ENCODE data around the gene ILK.

The ILK gene

DNA sequence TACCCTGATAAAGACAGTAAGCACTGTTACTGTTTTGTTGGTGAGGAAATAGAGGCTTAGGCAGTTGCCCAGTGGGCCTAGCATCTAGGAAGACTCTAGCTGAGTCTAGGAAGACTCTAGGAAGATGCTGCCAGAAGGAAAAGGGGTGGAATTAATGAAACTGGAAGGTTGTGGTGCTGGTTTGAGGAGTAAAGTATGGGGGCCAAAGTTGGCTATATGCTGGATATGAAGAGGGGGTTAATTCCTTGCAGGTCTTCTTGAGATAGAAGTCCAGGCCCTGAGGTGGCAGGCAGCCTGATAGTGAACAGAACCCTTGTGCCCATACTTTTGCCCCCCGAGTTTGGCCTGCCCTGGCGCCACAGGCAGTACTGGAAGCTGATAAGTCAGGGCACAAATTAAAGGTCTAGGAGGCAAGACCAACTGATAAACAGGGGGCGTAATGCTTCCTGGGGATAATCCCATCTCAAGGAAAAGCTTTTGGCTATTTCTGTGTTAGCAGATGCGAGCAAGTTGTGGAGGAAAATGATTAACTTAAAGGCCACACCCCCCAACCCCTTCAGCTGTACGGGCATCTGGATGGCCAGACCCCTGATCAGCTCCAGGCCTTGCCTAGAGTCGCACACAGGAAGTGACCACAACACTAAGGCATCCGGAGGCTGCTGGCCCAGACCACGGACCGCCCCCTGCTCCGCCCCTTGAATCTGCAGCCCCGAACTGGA is 3.1 kb downstream of the ILK start:
- peak; percentile 79 for DNase-seq
- ATAC-seq: peak; percentile 24

DNA sequence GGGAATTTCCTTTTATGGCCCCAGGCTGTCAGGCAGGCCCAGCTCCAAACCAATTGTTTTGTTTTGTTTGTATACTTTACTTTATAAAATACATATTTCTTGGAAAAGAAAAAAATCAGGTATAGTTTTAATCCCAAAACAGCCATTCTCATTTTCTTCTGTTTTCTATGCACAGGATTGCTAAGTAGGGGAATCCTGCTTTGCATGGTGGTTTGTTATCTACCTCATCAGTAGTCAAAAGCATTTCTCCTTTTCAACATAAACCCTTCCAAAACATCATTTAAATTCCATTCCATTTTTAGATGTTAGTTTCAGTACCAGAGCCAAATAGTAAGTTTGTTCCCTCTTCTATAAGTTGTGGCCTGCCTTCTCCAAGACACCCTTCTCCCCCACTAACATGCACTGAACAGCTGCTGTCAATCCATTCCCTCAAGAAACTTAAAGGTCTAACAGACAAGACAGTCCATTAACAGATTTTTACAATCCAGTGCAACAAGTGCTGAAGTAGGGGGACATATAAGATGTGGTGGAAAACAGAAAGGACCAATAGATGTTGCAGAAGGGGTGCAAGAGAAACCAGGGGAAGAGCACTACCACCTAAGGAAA is 3.7 kb downstream of the ILK start:
- no peak for DNase-seq
- no peak for ATAC-seq

DNA sequence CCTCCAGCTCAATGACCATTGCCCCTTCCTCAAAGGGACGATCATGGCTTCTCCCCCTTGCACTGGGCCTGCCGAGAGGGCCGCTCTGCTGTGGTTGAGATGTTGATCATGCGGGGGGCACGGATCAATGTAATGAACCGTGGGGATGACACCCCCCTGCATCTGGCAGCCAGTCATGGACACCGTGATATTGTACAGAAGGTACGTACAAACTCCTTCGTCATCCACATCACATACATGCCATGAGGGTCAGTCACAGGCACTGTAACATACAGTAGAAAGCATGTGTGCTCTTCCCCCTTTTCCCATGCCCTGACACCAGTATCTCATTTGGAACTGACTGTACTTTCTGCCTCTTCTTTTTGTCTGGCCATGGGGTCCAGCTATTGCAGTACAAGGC is 4.4 kb downstream of the ILK start:
- DNase-seq (no peak), ATAC-seq (no peak)

DNA sequence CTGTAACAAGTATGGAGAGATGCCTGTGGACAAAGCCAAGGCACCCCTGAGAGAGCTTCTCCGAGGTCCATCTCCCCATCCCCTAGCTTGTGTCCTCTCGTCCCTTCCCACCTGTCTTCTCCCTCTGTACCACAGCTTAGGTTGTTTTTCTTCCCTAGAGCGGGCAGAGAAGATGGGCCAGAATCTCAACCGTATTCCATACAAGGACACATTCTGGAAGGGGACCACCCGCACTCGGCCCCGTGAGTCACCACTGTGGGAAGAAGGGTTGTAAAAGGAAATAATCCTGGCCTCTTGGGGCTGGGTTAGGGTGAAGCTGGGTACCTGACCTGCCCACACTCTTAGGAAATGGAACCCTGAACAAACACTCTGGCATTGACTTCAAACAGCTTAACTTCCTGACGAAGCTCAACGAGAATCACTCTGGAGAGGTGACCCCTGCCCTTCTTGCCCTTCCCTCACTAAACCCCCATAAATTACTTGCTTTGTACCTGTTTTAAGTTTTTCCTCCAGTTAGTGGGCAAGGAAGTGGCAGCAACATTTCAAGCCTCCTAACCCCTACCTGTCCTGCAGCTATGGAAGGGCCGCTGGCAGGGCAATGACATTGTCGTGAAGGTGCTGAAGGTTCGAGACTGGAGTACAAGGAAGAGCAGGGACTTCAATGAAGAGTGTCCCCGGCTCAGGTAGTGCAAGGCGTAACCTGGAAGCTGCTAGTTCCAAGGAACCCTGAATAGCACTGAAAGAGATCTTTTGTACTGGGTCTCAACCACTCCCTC is 5.3 kb downstream of the ILK start:
- ATAC-seq (no peak), DNase-seq (no peak)

DNA sequence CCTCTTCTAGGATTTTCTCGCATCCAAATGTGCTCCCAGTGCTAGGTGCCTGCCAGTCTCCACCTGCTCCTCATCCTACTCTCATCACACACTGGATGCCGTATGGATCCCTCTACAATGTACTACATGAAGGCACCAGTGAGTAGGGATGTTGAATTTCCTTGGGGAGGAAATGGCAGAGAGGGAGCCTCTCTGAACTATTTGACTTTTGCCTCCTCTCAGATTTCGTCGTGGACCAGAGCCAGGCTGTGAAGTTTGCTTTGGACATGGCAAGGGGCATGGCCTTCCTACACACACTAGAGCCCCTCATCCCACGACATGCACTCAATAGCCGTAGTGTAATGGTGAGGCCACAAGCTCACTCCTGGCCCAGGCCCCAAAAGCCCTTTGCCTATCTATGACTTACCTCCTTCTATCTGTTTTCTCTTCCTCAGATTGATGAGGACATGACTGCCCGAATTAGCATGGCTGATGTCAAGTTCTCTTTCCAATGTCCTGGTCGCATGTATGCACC is 6.0 kb downstream of the ILK start:
- ATAC-seq (no peak), DNase-seq (no peak)

DNA sequence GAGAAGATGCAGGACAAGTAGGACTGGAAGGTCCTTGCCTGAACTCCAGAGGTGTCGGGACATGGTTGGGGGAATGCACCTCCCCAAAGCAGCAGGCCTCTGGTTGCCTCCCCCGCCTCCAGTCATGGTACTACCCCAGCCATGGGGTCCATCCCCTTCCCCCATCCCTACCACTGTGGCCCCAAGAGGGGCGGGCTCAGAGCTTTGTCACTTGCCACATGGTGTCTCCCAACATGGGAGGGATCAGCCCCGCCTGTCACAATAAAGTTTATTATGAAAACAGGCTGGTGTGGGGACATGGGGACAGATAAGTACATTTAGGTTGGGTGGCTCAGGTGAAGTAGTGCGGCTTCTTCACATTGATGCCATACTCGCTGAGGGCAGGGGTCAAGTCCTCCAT is 7.0 kb downstream of the ILK start:
- ATAC-seq (no peak), DNase-seq (no peak)

DNA sequence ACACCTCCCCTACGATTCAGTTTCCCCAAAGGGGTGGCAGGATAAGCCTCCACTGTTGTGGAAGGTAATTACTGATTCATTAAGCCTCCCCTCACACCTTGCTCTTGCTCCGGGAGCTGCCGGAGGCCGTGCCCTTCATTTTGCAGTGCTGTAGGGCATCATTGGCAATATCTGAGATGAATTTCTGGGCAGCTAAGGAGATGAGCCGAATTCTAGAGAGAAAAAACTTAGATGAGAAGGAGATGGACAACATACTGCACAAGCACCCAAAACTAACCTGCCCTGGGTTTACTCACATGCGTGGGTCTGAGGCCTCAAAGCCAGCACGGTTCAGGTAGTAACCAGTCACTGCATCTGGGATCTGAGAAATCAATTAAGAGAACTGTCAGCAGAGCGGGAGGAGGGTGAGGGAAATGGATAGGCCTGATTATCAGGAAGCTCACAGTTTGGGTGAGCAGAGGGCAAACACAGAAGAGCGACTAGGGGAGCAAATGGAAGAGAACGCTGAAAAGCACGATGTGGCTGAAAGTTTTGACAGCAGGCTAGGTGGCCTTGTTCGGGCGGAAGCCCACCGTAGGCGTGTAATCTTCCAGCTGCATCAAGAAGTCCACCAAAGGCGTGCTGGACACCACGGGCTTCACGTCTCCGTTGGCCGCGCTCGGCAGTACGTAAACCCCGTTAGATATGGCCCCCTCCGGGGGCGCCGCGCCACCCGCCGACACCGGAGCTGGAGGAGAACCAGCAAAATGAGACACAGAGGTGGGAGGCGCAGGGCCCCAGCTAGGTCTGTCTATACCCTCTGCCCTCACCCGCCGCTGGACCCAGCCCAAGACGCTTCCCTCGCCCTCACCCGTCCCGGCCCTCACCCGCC is 7.8 kb downstream of the ILK start:
- DNase-seq: peak; percentile 53
- ATAC-seq: no peak

DNA sequence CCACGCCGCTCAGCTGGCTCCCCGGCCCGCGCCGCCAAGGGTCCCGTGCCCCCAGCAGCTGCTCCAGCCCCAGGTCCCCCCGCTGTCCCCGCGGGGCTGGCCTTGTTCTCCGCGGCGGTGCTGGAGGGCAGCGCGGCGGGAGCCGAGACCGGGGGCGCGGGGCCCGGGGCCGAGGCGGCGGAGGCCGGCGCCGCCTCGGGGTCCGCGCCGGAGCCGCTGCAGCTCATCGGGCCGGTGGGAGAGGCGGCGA is 8.3 kb downstream of the ILK start:
- peak; percentile 9 for ATAC-seq
- no peak for DNase-seq

DNA sequence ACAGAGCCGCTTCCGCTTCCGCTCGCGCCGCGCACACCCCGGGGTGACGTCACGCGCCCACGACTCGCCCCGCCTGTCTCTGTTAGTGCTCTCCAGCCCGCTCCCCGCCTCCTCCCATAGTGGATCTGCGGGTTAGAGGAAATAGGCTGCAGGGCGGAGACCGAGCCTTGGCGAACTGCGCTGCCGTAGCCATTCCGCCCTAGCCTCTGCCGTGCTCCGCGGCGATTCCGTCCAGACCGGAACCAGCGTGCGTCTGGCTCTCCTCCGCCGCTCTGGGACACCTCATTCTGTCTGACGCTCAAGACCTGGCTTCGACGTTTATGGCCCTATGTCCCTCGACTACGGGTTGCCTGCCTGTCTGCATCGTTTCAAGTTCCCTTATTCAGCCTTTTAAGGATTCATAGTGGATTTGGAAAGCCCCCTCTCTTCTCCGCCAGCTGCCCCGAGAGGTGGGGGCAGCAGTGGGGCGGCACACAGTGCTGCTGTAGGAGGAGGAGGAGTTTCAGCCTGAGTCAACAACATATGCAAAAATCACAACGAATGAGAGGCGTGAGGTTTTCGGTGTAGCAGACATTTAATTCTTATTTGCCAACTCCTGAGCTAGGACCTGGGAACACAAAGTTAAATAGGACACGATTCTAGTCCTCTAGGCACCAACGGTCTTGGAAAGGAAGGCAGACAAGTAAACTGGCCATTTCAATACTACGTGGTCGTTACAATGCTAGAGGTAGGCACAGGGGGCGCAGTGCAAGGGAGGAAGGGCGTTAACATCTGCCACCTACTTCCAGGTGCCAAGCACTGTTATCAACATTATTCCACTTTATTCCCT is 8.9 kb downstream of the ILK start, which contains the start of gene TAF10:
TSS of gene TAF10 (minus strand) at position 4 of the 829 bp plus-strand sequence. CDS start 27 bp downstream, outside the sequence.
- peak; percentile 87 for ATAC-seq
- DNase-seq: peak; percentile 97

DNA sequence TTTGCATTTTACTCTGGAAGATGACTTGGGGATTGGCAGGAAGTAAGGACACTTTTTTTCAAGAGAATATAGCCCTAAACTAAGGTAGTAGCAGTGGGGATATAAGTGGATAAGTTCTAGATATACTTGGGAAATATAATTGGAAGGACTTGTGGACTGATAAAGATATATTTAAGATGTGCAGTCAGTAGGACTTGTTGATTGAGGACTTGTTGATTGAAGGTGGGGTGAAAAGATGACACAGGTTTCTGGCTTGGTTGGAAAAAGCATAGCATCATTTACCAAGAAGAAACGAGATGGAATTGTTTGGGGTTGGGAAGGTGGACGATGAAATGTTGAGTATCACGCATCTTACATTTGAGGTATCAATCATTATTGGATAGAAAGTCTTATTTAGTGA is 9.9 kb downstream of the ILK start:
- DNase-seq (no peak), ATAC-seq (no peak)

DNA sequence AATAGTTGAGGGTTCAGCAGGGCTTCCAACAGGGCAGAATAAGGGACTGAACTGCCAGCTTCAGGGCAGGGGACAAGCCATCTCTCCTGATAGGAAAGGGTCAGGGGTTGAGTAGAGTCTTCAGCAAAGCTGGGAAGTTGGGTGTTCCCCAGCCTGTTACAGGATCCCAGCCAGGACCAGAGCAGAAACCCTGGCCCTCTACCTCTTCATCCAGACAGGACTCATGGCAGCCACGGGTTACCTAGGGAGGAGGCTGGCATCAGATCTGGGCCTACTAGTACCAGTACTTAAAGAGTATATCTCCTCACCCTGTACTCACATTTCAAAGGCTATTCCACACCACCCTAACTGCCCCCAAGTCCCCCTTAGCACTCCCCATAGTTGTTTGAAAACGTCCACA is 10.9 kb downstream of the ILK start:
- no peak for DNase-seq
- no peak for ATAC-seq

DNA sequence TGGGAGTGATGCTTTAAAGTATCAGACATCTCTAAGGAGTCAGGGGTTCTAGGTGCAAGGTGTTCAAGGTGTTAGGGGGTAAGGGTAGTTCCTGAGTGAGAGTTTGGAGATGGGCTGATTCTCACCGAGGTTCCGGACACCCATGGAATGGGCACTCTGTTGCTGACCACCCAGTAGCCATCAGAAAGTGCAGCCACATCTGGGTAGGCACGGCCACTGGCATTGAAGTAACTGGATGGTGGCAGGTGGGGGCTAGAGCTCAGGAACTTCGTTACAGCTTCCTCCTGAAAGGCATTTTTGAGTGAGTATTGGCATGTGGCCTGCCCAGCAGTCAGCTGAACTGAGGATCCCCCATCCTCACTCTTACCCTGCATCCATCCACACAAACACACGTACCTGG is 11.5 kb downstream of the ILK start:
- no peak for ATAC-seq
- no peak for DNase-seq

DNA sequence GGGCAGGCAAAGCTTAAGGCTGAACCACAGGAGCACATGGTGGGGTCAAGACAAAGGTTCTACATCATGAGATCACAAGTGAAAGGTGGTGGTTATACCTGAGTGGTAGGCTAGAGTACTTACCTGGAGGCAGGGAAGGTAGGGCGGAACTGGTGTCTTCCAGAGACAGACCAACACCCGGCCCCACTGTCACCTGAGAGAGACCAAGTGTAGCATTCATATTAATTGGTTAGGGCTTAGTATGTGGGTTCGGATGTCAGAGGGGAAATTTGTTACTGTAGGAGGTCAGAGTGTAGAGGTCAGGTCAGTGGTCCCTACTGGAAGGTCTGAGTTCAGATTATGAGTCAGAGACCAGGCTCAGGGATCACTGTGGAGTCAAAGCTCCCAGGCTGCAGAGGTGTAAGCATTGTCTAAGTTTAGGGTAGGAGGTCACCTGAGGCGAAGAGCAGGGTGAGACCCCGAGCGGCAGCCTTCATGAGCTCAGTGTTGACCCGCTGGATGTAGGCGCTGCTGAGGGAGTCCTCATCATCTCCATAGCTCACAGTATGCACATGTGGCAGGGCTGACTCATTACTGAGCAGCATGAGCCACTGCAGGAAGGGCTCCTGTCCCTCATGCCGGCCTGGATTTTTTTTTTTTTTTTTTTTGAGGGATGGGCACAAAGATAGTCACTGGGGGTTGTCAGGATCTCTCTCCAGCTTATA is 12.5 kb downstream of the ILK start:
- ATAC-seq (no peak), DNase-seq (no peak)

DNA sequence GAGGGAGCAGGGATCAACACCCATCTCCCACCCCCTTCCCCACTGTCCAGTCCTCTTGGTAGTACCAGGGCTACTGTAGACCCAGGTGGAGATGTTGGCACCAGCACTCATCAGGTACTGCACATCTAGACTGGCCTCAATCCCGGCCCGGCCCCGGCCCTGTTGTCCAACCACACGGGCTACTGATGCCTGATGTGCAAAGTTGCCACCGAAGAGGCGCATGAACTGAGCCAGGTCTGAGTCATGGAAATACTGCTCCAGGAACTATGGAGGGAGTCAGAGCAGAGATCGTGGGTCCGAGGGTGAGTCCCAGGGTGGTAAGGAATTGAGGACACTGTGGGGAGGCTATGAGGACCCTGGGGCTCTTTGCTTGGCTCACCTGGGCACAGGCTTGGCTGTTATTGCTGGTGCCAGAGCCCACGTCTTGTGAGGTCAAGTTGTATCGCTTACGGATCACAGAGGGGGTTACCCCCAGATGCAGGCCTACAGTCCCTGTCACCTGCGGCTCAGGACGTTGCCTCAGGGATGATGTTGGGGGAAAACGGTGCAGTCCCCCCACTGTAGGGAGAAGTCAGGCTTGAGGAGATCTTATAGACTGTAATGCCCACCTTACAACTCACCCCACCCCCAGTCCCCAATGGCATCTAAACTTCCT is 13.1 kb downstream of the ILK start:
- DNase-seq (no peak), ATAC-seq (no peak)

DNA sequence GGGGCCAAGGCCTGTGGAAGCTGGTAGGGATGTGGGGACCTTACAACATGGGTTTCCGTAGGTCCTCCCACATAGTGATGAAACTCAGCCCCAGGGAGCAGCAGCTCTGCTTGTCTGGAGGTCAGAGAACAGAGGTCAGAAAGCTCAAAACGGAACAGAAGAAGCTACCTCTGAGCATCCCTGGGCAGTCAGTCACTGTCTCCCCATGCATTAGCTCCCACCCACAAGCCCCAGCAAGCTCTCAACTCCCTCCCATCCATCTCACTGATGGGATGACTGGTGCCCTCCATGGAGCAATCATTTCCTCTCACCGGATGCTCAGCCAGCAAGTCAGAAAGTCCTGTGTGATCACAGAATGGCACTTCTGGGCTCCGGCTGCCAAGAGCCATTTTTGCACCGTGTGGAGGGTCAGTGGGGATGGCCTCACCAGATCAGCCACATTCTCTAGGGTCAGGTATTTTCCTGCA is 13.8 kb downstream of the ILK start:
- DNase-seq (no peak), ATAC-seq (no peak)

DNA sequence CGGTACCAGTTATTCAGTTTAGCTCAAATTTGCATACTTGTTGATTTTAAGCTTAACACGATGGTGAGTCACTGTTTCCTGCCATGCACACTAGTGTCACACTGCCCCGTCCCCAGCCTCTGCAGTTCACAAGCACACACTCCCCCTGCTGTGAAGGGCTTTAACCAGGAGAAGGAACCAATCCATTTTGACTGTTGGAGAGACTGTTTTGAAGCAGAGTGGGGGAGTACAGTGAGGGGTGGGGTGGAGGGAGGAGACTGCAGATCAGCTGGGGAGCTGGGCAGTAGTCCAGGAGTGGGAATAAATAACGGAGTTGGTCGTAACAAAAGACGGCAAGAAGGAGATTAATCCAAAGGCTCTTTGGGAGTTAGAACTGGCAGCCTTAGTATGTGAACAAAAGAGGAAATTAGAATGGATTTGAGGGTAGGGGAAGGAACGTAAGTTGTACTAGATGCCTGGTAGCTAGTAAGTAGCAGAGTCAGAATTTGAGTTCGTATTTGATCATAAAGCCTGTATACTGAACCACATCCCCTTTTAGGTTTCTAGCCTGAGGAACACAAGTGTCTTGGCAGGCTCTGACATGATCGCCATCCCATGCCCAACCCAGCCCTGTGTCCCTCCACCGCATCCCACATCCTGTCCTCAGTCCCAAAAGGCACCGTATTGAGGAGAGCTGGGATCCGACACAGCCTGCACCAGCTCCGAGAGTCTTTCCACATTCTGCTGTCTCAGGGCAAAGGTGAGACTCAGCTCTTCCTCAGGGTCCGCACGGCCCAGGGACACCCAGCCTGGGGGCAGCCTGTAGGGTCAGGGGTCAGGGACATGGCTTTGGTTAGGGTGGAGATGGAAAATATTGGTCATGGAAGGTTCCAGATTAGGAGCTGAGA is 14.8 kb downstream of the ILK start:
- DNase-seq: peak; percentile 54
- ATAC-seq: peak; percentile 34

DNA sequence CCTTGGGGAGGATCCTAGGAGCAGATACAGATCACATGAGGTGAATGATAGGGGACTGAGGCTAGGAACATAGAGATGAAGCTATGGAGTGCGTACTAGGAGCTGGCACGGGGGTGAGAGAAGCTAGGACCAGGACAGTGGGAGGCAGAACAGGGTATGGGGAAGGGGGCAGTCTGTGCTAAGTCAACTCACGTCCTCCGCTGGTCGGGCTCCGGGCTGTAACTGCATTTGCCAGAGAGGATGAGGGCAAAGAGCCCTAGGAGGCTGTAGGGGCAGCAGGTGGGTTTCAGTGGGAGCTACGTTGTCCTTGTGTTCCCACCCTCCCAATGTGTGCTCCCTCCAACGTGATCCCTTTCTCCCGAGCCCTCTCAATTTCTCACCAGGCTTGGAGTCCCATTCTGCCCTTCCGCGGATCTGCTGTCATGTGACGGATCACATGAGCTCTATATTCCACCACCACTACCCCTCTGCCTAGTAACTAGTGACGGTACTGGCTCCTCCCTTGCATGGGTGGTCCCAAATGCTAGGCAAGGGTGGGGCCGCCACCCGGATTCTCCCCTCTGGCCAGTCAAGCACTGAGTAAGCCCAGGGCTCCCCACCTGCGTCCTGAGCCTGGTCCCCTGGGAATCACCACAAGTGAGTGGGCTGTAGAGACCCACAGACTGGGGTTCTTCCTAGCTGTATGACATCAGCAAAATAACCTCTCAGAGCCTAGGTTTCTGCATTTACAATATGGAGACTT is 15.6 kb downstream of the ILK start, which contains the start of gene TPP1:
TSS of gene TPP1 (minus strand) at position 419 of the 742 bp plus-strand sequence. CDS start at position 397, 22 bp downstream.
- DNase-seq: peak; percentile 92
- peak; percentile 98 for ATAC-seq

DNA sequence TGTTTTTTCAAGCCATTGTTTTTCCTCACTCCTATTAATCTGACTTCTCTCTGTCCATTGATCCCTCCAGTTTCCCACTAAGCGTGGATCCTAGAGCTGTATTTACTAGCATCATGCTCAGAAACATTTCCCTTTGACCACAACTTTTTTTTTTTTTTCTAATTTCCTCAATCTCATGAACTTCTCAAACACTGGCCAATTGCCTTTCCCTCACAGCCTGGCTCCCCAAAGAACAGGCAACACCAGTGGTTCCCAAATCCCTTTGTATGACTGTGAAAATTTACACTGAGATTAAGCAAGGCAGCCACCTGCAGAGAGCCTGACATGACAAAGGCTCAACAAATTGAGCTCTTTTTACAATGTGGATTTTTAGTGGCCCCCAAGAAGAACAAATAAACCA is 17.1 kb downstream of the ILK start:
- no peak for ATAC-seq
- DNase-seq: no peak
